Suprapubic skin (tissue), 3 donors: ENCODE data around the gene CHIT1.

Experiments
- EP300 ChIP-seq: sonication (generic); formaldehyde crosslinking; IDR thresholded peaks from one replicate; pipeline ENCODE4 v1.6.1; 2017; ENCODE audit warnings: antibody characterized with exemption
- TF ChIP-seq, protein P1 (sequence below), 2 donors: fragments of 200-600 bp in 1 of 2; fragments of 450-650 bp in 1 of 2; sonication (generic) in 1 of 2; IDR thresholded peaks; one replicate each; pipeline ENCODE4 v1.5.1; 2016 to 2019; ENCODE audit warnings: antibody characterized with exemption in 2 of 2, mild to moderate bottlenecking in 1 of 2, moderate library complexity in 1 of 2

DNA sequence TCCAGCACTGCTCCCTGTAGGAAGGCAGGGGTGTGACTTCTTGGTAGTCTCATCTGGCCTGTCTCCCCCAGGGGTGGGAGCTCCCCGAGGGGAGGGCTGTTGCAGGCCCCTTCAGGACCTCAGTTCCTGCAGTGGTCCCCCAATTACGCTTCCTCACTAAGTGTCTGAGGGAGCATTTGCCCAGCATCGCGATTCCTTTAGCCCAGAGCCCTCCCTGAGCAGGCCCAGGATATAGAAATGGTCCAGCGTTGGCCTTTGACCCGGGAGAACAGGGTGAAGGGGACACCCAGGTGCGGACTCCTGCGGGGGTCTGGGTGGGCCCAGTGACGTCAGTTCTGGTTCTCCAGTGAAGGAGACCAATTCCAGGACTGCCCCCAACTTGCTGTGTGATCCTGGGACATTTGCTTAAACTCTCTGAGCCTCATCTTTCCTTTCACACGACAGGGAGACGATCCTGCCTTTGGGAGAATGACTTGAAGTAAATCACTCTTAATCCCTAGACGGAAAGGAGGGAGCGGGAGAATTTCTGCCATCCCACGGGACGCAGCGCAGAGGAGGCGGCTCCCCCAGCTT is 43.2 kb upstream of the CHIT1 start:
- TF ChIP-seq, protein P1, sequence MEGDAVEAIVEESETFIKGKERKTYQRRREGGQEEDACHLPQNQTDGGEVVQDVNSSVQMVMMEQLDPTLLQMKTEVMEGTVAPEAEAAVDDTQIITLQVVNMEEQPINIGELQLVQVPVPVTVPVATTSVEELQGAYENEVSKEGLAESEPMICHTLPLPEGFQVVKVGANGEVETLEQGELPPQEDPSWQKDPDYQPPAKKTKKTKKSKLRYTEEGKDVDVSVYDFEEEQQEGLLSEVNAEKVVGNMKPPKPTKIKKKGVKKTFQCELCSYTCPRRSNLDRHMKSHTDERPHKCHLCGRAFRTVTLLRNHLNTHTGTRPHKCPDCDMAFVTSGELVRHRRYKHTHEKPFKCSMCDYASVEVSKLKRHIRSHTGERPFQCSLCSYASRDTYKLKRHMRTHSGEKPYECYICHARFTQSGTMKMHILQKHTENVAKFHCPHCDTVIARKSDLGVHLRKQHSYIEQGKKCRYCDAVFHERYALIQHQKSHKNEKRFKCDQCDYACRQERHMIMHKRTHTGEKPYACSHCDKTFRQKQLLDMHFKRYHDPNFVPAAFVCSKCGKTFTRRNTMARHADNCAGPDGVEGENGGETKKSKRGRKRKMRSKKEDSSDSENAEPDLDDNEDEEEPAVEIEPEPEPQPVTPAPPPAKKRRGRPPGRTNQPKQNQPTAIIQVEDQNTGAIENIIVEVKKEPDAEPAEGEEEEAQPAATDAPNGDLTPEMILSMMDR (IDR thresholded peaks at IDR 0.05): no peak
- TF ChIP-seq EP300: no peak
